NCI-H1436 (cell line): Measurements from ENCODE around the gene SH3D19.
"Not testable (repeated sequence)": the region's sequence is repeated elsewhere in the genome, so short reads cannot be mapped to it uniquely, and the experiment has no call there.

ENCODE experiments used
- DNase-seq: peaks from one replicate; lab custom pipeline; 2025; lab: John Stamatoyannopoulos, UW

Gene SH3D19

DNA sequence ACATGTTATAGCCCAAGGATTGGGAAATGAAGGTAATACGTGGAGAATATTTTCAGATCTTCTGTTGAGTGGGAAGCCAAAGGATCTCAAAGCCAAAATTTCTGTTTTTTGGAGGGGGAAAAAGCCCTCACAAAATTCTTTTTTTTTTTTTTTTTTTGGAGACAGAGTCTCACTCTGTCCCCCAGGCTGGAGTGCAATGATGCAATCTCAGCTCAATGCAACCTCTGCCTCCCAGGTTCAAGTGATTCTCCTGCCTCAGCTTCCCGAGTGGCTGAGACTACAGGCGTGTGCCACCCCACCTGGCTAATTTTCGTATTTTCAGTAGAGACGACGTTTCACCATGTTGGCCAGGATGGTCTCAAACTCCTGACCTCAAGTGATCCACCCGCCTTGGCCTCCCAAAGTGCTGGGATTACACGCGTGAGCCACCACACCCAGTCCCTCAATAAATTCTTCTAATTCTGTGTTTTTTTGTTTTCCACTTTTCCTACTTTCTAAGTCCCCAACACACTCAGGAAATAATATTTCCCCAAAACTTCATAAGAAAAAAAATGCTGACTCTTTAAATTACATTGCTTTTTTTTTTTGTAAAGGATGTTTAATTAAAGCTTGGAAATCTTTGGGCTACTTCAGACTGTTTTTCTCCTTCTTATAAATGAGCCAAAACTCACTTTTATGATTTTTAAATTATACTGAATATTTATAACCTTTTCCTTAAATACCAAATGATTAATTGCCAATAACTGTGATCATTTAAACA is 174.4 kb downstream of the SH3D19 start:
- no peak for DNase-seq

DNA sequence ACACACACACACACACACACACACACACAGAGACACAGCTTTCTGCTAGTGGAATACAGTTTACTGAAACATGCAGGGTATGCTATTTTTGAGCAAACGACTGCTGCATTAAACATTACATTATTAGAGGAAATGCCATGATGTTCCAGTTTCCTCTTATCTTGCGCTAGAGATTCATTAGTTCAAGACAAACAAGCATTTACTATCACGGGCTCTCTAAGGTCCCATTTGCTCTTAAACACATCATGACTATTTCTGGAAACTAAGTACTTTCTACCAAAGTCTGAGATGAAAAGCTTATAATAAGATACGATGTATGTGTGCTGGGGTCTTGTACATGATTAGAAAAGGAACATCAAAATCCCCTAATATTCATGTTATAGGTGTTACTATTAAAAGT is 177.1 kb downstream of the SH3D19 start:
- DNase-seq, result no peak

DNA sequence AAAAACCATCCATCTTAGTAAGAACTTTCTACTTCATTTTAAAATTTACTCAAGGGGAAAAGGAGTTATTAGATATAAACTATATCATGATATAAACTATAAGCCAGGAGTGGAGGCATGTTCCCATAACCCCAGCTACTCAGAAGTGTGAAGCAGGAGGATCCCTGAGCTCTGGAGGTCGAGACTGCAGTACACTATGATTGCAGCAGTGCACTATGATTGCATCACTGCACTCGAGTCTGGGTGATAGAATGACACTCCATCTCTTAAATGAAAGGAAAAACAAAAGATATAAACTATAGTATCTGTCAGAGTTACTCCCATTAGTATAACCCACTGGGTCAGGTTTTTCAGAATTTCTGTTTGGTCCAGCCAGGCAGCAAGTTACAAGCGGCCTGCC is 178.4 kb downstream of the SH3D19 start:
- DNase-seq, result no peak

DNA sequence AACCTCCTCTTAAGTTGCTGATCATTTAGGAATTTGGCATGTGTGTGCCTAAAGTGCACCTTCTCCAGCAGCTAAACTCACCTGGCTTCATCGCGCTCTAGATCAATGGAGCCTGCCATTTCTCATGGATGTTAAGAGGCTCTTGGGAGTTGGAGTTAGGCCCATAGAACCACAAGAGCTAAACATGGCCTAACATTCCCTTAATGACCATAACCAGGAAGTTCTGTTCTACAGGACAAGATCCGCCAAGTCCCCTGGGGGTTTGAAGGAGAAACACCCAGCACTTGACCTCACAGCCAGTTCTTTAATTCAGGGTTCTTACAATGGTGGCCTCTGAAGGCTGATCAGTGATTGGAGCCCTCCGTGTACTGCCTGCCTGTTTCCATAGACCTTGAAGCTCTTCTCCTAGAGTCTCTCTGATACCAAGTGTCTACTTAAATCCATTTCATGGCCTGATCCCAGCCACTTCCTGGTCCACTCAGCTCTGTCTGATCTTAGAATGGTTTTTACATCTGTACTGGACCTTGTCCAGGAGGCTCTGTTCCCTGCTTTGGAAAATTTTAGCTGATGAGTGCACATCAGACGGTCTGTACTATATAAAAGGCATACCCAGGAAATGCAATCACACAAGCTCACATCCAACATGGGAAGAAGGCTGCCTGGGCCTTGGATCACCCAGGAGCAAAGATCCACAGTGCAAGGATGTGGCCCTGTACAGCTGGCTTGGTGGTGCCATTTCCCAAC is 180.9 kb downstream of the SH3D19 start:
- no peak for DNase-seq

DNA sequence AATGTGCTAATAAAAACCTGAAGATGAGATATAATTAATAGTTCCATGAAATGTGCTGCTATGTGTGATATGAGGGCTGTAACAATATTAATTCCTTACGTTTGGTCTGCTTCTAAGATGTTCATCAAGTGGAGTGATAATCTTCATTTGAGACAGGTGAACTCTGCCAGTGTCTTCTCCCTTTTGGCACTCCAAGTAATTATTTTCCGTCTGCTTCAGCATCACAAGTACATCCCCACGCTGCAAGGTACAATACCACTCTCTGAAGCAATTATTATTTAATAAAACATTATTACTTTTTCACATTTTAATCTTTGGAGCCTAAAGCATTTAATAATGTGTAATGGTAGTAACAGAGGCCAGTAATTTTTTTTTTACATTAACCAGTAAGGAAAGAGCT is 181.6 kb downstream of the SH3D19 start:
- DNase-seq, result no peak

DNA sequence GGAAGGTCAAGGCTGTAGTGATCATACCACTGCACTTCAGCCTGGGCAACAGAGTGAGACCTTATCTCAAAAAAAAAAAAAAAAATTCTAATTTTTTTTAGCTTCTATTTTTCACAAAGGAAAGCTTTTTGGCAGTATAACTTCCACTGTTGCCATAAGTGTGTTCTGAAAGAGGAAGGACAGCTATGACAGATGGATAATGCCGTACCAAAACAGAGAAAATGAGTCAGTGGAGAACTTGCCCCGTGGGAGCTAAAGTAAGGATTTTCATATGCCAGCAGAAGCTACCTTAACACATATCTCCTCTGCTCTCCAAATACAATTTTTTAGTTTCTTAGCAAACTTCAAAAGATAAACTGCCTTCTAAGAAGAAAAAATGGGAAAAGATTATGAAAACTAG is 182.2 kb downstream of the SH3D19 start:
- DNase-seq, result no peak

DNA sequence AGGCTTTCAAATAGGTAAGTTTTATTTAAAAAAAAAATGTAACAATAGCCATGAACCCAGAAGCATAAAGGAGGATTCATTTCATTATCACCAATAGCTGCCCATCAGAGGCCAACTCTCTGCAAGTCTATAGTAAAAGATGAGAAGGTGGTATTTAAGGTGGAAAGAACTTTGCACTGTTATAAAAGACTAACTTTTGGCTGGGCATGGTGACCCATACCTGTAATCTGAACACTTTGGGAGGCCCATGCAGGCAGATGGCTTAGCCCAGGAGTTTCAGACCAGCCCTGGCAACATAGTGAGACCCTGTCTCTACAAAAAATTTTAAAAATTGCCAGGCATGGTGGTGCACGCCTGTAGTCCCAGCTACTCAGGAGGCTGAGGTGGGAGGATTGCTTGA is 182.6 kb downstream of the SH3D19 start:
- DNase-seq, result no peak

DNA sequence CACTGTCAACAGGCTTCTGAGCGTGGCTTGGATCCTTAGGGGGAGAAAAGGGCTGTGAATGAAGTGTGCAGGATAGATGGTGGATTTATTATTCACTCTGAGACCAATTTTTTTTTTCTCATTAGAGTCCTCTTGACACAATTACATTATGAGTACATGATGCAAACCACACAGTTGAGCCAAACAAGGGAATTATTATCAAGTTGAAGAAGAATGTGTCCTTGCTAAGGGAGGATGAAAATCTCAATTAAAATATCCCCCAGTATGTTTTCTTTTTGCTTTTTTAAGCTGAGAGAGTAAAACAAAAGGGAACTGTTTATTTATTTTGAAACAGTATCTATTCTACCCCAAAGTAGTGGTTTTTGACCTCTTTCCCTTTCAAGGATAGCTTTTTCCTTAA is 185.6 kb downstream of the SH3D19 start:
- no peak for DNase-seq

DNA sequence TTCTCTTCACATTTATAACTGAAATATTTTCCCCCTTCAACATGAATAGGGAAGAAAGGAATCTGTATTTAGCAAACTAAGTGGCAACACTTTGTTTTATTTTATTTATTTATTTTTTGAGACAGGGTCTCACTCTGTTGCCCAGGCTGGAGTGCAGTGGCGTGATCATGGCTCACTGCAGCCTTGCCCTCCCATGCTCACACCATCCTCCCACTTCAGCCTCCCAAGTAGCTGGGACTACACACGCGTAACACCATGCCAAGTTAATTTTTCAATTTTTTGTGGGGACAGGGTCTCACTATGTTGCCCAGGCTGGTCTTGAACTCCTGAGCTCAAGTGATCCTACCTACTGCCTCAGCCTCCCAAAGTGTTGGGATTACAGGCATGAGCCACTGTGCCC is 189.4 kb downstream of the SH3D19 start:
- DNase-seq, result not testable (repeated sequence)

DNA sequence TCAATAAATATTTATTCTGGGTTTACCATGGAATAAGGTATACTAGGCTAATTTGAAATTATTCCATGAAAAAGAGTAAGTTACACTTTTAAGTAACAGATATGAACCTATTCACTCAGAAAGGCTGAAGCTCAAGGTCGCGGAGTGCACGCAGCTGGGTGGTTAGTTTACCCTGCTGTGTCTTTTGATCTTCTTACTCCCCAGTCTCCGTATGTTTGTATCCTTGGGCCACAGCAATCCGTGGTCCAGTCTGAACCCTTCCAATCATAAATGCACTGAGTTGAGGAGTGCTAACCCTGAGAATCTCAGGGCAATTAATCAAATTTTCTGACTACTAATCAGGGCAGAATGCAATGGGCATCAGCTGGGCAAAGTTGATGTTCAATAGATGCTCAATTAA is 192.1 kb downstream of the SH3D19 start:
- no peak for DNase-seq

DNA sequence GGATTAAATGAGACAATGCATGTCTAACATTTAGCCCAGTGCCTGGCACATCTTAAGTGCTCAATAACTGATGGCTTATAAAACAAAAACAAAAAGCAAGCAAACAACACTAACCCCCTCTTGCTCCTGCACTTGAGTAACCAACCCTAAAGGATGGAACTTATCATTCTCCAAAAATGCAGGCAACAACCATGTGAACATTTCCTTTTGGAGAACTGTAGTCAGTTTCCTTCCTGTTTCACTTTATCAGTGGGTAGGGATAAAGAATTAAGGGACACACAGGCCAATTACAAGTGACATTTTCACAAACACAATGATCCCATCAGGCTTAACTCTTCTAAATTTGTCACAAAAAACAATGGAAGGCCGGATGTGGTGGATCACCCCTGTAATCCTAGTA is 195.6 kb downstream of the SH3D19 start:
- DNase-seq, result no peak

DNA sequence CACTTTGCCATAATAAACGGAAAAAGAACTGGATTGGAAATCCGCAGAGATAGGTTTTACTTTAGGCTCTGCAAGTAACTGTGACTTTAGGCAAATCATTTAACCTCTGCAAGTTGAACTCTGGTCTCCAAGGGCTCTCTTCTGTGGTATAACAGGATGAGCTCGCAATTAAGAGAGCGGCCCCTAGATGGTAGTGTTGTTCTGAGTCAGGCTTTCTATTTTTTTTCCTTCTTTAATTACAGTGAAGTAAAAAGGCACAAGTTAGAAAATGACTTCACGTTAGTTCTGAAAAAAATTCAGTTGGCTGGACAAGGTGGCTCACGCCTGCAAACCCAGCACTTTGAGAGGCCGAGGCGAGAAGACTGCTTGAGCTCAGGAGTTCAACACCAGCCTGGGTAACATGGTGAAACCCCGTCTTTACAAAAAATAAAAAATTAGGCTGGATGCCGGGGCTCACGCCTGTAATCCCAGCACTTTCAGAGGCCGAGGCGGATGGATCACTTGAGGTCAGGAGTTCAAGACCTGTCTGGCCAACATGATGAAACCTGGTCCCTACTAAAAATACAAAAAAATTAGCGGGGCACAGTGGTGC is 207.9 kb downstream of the SH3D19 start:
- DNase-seq, result peak; percentile 49

DNA sequence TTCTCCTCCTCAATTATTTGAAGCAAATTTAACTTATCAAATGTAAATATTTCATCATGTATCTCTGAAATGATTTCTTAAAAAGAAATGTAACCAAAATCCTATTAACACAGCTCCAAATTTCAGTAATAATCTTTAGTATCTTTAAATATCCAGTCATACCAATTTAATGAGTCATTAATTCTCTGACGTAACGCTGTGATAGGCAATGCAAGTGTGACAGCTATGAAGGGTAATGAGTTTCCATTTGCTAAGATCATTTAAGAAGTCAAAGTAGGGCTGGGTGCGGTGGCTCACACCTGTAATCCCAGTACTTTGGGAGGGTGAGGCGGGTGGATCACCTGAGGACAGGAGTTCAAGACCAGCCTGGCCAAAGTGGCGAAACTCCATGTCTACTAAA is 210.4 kb downstream of the SH3D19 start:
- DNase-seq, result no peak

DNA sequence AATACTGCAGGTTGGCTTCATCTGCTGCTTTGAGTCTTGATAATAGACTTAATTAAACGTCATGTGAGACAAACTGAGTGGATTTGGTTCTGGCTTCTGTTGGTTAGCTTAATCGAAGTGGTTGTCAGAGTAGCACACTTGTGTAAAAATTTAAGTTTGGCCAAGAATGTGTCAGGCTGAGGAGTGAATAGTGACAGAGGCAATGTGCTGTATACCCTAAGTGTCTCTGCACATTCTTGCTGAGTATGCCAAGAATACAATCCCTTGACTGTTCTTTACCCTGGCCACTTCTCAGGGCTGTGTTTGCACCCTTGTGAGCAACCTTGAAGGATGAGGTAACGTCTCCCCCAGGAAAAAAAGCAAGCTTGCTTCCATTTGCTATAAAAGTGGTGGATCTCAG is 211.1 kb downstream of the SH3D19 start:
- DNase-seq, result no peak

DNA sequence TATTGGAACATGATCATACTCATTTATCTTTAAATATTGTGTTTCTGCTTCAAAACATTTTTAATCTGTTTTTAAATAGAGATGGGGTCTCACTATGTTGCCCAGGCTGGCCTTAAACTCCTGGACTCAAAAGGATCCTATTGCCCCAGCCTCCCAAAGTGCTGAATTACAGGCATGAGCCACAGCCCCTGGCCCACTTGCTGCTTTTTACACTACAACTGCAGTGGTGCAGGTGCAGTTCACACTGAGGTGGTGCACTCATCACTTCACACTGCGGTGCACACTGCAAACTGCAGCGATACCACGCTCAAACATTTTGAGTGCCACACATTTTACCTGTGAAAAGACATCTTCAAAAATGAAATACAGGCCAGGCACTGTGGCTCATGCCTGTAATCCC is 215.2 kb downstream of the SH3D19 start:
- no peak for DNase-seq

DNA sequence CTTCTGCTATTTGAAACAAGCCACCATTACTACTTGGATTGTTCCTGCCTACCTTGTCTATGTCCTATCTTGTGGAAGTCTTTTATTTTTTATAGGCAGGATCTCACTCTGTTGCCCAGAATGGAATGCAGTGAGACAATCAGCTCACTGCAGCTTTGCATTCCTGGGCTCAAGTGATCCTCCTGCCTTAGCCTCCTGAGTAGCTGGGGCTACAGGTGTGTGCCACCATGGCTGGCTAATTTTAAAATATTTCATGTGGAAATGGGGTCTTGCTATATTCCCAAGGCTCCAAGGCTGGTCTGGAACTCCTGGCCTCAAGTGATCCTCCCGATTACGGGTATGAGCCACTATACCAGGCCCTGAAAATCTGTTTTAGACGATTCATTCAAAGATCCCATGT is 218.3 kb downstream of the SH3D19 start:
- no peak for DNase-seq

DNA sequence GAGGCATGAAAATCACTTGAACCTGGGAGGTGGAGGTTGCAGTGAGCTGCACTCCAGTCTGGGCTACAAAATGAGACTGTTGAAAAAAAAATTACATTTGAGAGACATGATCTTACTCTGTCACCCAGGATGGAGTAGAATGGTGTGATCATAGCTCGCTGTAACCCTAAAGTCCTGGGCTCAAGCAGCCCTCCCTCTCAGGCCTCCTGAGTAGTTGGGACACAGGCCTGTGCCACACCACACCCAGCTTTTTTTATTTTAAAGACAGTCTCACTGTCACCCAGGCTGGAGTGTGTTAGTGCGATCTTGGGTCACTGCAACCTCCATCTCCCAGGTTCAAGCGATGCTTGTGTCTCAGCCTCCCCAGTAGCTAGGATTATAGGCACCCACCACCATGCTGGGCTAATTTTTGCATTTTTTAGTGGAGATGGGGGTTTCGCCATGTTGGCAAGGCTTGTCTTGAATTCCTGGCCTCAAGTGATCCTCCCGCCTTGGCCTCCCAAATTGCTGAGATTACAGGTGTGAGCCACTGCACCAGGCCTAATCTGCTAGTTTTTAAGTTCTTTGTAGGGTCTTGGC is 219.9 kb downstream of the SH3D19 start:
- no peak for DNase-seq

DNA sequence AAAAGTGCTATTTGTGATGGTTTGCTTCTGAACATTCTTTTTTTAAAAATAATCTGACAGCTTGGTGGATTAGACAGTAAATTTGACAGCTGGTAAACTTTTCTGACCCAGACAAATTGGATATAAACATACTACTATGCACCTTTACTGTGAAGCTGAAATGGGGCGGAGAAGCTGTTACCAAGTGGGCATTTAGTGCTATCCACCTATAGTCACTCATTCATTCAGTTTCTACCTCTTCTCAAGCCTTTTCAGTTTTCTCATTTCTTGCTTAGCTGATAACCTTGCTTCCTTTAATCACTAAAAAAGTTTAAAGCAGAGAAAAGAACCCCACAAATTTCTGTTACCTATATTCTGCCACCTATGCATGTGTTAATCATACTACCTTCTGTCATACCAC is 220.8 kb downstream of the SH3D19 start:
- DNase-seq, result no peak

DNA sequence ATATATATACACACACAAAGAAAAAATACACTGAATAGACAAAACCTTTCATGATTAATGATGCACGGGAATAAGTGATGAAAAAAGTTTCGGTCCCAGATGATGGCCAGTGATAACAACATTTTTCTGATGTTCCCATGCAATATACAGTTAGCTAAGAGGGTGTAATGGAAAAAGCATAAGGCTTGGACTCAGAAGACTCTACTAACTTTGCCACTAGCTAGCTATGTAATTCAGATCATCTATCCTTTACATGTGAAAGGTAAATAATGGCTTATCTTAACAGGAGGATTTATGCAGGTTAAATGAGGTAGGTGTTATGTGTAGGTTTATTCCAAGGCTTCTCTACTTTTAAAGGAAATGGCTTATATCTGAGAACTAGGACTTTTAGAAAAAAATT is 221.6 kb downstream of the SH3D19 start:
- no peak for DNase-seq

DNA sequence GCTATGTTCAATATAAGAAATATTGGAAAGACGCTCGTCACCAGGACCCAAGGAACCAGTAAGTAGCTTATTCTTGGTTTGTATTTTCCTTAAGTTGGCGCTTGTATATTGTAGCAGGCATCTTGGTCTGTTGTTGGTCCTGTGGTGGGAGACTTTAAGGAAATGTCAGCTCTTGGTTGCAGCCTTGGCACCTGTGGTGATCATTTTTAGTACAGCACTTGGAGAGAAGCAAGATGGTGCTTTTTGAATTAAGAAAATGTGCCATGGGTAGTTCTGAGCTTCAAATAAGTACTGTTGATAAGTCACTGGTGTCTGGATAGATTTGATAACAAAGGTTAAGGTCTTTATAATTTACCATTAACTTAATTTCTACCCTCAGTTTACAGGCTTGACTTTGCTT is 224.9 kb downstream of the SH3D19 start:
- DNase-seq, result no peak

DNA sequence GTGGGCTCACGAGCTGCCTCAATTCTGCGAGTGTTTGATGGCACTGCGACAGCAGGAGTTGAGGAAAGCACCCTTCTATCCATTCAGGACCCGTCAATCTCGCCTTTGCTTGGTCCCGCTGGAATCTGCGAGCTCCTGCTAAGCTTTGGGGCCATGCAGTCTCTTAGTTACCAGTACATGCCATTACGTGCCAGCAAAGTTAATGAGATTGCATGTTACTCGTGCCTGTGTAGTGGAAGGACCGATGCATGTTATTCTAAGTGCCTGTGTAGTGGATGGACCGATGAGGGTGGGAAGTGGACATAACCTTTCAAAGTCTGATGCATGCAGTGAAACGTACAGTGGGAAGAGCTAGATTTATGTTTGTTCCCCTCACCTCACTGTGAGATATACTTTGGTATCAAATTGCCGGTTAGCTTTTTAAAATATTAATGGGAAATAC is 225.4 kb downstream of the SH3D19 start:
- DNase-seq, result no peak

DNA sequence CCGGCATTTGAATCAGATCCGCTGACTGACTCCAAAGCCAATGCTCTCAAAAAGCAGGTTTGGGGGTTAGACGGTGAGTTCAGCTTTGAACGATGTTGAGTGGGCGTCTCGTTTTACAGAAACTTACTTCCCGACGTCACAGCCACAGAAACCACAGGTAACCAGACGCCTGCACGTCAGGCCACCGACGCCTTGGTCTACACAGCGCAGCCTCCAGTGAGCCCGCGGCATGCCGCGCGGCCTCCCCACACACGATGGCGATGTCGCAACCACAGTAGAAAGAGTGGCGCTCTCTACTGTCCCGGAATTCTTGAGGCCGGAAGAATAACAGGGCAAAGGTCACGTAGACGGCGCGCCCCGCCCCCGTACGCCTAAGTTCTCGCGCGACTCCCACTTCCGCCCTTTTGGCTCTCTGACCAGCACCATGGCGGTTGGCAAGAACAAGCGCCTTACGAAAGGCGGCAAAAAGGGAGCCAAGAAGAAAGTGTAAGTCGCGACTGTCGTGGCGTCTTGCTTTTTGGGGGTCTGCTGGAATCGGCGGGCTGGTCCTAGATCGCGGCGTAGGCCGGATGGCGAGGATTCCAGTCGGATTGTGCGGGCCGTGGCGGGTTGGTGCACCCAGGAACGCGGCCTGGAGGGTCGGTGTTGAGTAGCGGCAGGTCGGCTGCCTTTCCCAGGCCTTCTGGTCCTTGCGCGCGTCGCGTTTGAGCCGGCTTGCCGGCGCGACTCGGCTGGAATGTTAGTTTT is 226.0 kb downstream of the SH3D19 start, which contains the start of gene RPS3A:
Gene RPS3A (plus strand): TSS at position 400 of the 747 bp plus-strand sequence. CDS start 25 bp downstream, at position 425.
- DNase-seq, result peak; percentile 96
